Measurements from ENCODE around the gene MS4A10.

- TF ChIP-seq POLR2AphosphoS5 (IDR thresholded peaks at IDR 0.05; ENCODE audit: borderline replicate concordance, low read depth, low read length) (no peak), EZH2 (IDR thresholded peaks at IDR 0.05) (no peak)
These were observed 62.8 kb downstream of the MS4A10 start for GRCh38 chr11:60847896-60848295.
